Activated CD8-positive, alpha-beta T cell treated with anti-CD3 and anti-CD28 coated beads for 36 hours (primary cell): ENCODE measurements around the gene RLF. TPM values are rescaled to one million over a fixed set of nuclear protein-coding genes. Genes with fewer than 3 reads are reported as not detected.

Source experiments
- ATAC-seq: fragments of 200-7000 bp; cut with Tn5 transposase; one replicate; pipeline ENCODE4 v1.10.0; 2021; ENCODE audit warnings: mild to moderate bottlenecking, moderate library complexity
- CTCF ChIA-PET: fragments of 350-600 bp; sonication (Branson Sonifier 250); formaldehyde crosslinking; loops from one replicate; lab custom pipeline; 2021; ENCODE audit warnings: antibody characterized with exemption; lab: Charles Lee
- POLR2A ChIA-PET: fragments of 350-600 bp; sonication (Branson Sonifier 250); formaldehyde crosslinking; loops from one replicate; lab custom pipeline; 2021; ENCODE audit warnings: antibody characterized with exemption; lab: Charles Lee
- DNase-seq: peaks from one replicate; pipeline ENCODE4 v3.0.0-alpha.2; 2020
- H3K27ac Mint-ChIP-seq: one replicate; pipeline ENCODE4 v1.8.0; 2021; ENCODE audit warnings: mild to moderate bottlenecking, mixed read lengths
- H3K27me3 Mint-ChIP-seq: one replicate; pipeline ENCODE4 v1.8.0; 2021; ENCODE audit warnings: mixed read lengths
- H3K36me3 Mint-ChIP-seq: one replicate; pipeline ENCODE4 v1.8.0; 2021; ENCODE audit warnings: low read depth, mixed read lengths
- H3K4me1 Mint-ChIP-seq: one replicate; pipeline ENCODE4 v1.8.0; 2021; ENCODE audit warnings: low read depth, mixed read lengths
- H3K4me3 Mint-ChIP-seq: one replicate; pipeline ENCODE4 v1.8.0; 2021; ENCODE audit warnings: mild to moderate bottlenecking, moderate library complexity, mixed read lengths
- H3K9me3 Mint-ChIP-seq: one replicate; pipeline ENCODE4 v1.8.0; 2021; ENCODE audit warnings: mixed read lengths
- CTCF ChIP-seq: fragments of 200-600 bp; IDR thresholded peaks from one replicate; pipeline ENCODE4 v1.8.0; 2022; ENCODE audit warnings: antibody characterized with exemption, mild to moderate bottlenecking
- intact Hi-C: fragments of 100-400 bp; cut with micrococcal nuclease; formaldehyde crosslinking; loops from one replicate; pipeline ENCODE4 v1.10.0; 2022
- total RNA-seq, 2 experiments: library from RNA; stranded (reverse); gene quantifications; one replicate each; pipeline ENCODE4 v1.2.3, GENCODE V29; 2021

Gene RLF
- total RNA-seq, 2 experiments from 2014 or later, result 21.2 to 21.3 TPM

DNA sequence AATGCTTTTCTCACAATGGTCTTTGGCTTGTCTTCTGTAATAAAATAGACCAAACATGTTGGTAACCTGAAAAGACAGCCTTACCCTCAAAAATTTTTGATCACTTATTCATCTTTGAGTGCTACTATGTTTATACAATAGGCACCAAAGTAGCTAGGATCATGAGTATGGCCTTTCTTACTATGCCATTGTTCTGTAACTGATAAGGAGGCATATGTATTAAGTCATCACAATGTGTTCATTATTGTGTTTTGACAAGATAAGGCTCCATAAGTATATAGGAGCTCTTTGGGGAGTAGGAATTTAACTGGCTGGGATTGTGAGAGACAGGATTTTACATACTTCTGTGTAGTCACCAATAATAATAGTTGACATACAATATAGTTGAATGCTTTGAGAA, 87.2 kb downstream of the RLF start:
- no peaks in the 10 kb centered on the region for H3K27me3 Mint-ChIP-seq
- no peak for TF ChIP-seq CTCF
- DNase-seq (no peak), ATAC-seq (no peak)
- intact Hi-C loops, result no loop called here
- H3K9me3 Mint-ChIP-seq, result no peaks in the 10 kb centered on the region
- H3K36me3 Mint-ChIP-seq, result no peaks in the 10 kb centered on the region
- ChIA-PET POLR2A (interaction anchor here (1.2 kb wide), 1 partner anchor 48 kb away, joined by 4 read pairs; no protein-coding TSS in a partner anchor), CTCF (interaction anchor here (0.7 to 1.5 kb wide), 4 partner anchors 11 to 95 kb away, joined by 3 read pairs; no protein-coding TSS in a partner anchor)
- no peak overlapping the region for H3K4me3 Mint-ChIP-seq
- no peak overlapping the region for H3K27ac Mint-ChIP-seq
- peaks cover 7% of the 10 kb centered on the region for H3K4me1 Mint-ChIP-seq

- no peak overlapping the region for H3K4me3 Mint-ChIP-seq
- H3K9me3 Mint-ChIP-seq, result no peaks in the 10 kb centered on the region
- peak overlapping the region; percentile 20 for H3K27ac Mint-ChIP-seq
- H3K36me3 Mint-ChIP-seq, result peaks cover 2% of the 10 kb centered on the region
- no peak for ATAC-seq
- H3K4me1 Mint-ChIP-seq, result peaks cover 14% of the 10 kb centered on the region
- no peaks in the 10 kb centered on the region for H3K27me3 Mint-ChIP-seq
- no peak for DNase-seq
- ChIA-PET POLR2A (interaction anchor here (1.2 kb wide), 1 partner anchor 10 kb away, joined by 3 read pairs; no protein-coding TSS in a partner anchor), CTCF (interaction anchor here (1.1 kb wide), 1 partner anchor 87 kb away, joined by 5 read pairs; no protein-coding TSS in a partner anchor)
- intact Hi-C loops, result loop anchor here (10.0 kb wide), 1 partner anchor 87 kb away; the partner anchor contains the start of gene RLF
- no peak for TF ChIP-seq CTCF
These were observed 90.3 kb downstream of the RLF start for GRCh38 chr1:40251456-40251855.

DNA sequence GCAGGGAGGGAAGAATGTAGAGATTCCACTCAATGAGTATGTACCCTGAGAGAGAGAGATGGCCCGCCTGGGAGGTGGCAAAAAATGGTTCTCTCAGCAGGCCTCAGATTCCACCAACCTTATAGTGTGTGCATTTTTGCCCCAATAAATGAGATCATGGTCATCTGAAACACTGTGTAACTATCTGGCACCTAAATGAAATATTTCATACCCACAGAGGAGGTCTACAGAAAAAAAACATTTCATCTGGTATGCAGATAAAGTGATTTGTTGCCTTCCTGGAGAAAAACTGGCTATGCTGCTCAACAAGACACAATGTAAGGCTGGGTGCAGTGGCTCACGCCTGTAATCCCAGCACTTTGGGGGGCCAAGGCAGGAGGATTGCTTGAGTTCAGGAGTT, 91.4 kb downstream of the RLF start:
- CTCF ChIA-PET, result no interaction called here

DNA sequence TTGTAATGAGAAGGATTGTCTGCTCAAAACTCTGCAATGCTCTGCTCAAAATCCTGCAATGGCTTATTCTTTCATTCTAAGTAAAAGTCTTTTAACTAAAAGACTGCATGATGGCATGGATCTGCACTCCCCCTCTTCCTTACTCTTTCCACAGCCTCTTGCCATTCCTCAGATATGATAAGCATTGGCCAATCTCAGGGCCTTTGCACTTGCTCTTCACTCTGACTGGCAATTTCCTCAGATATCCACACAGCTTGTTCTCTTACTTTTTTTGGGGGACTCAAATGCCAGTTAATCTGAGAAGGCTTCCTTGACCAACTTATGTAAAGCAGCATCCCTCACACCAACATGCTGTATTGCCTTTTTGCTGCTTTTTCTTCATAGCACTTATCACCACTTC, 94.0 kb downstream of the RLF start:
- no peak for DNase-seq
- ChIA-PET POLR2A (interaction anchor here (1.1 to 1.5 kb wide), 2 partner anchors 10 to 12 kb away, joined by 5 to 6 read pairs; no protein-coding TSS in a partner anchor), CTCF (interaction anchor here (1.4 to 2.2 kb wide), 4 partner anchors 60 to 183 kb away, joined by 3 to 8 read pairs (median 7); no protein-coding TSS in a partner anchor)
- ATAC-seq, result no peak
- TF ChIP-seq CTCF, result no peak
- no peak overlapping the region for H3K27ac Mint-ChIP-seq
- H3K36me3 Mint-ChIP-seq, result peaks cover 11% of the 10 kb centered on the region
- H3K27me3 Mint-ChIP-seq, result no peaks in the 10 kb centered on the region
- peaks cover 27% of the 10 kb centered on the region for H3K4me1 Mint-ChIP-seq
- H3K4me3 Mint-ChIP-seq, result no peak overlapping the region
- no peaks in the 10 kb centered on the region for H3K9me3 Mint-ChIP-seq
- intact Hi-C loops, result loop anchor here (10.0 kb wide), 1 partner anchor 90 kb away; the partner anchor contains the start of gene RLF

More for the DNA sequence above, 91.4 kb downstream of the RLF start:
- intact Hi-C loops, result loop anchor here (10.0 kb wide), 1 partner anchor 88 kb away; the partner anchor contains the start of gene RLF
- POLR2A ChIA-PET, result no interaction called here
- no peak for DNase-seq
- ATAC-seq, result no peak
- TF ChIP-seq CTCF, result no peak
- H3K4me1 Mint-ChIP-seq, result peaks cover 17% of the 10 kb centered on the region
- peaks cover 2% of the 10 kb centered on the region for H3K36me3 Mint-ChIP-seq
- peak overlapping the region; percentile 30 for H3K27ac Mint-ChIP-seq
- H3K9me3 Mint-ChIP-seq, result no peaks in the 10 kb centered on the region
- no peaks in the 10 kb centered on the region for H3K27me3 Mint-ChIP-seq
- H3K4me3 Mint-ChIP-seq, result no peak overlapping the region
